GM12878 (cell line): ENCODE data around the gene PDGFC. TPM values are rescaled to one million over a fixed set of nuclear protein-coding genes. Genes with fewer than 3 reads are reported as not detected.

Source experiments
- ATAC-seq: fragments of 200-7000 bp; cut with Tn5 transposase; 3 replicates; pipeline ENCODE4 v1.9.1; 2020; ENCODE audit warnings: mild to moderate bottlenecking, moderate library complexity
- BruUV-seq: library from RNA; stranded (reverse); fragments of 400-500 nt; replicated peaks from 2 replicates; lab custom pipeline; 2021; lab: Mats Ljungman, UMichigan
- CTCF ChIA-PET: fragments of 300-600 bp; sonication (Branson Sonifier 250); formaldehyde crosslinking; extraction: SDS; loops from one replicate; lab custom pipeline; 2021; ENCODE audit warnings: inconsistent platforms; lab: Yijun Ruan, JAX
- POLR2A ChIA-PET: fragments of 350-600 bp; formaldehyde crosslinking; extraction: SDS; loops from one replicate; lab custom pipeline; 2021; ENCODE audit warnings: inconsistent platforms; lab: Charles Lee
- RAD21 ChIA-PET: fragments of 300-600 bp; sonication (Branson Sonifier 250); formaldehyde crosslinking; loops from one replicate; lab custom pipeline; 2023; ENCODE audit warnings: antibody characterized with exemption; ENCODE audit not compliant: unreplicated experiment; lab: Charles Lee
- SMC1A ChIA-PET: fragments of 300-600 bp; sonication (Branson Sonifier 250); formaldehyde crosslinking; loops from one replicate; lab custom pipeline; 2023; ENCODE audit not compliant: unreplicated experiment, uncharacterized antibody; lab: Charles Lee
- DNase-seq: peaks from one replicate; pipeline ENCODE4 v3.0.0-alpha.2; 2011; ENCODE audit warnings: low read depth, low spot score
- FAIRE-seq: peaks from 3 replicates; lab custom pipeline; 2011; peaks lifted over from hg19 to GRCh38; lab: Jason Lieb, UNC
- H2AFZ ChIP-seq: 2 replicates; pipeline ENCODE4 v1.6.0; 2011; ENCODE audit warnings: low read depth, low read length, control low read depth; ENCODE audit not compliant: control insufficient read depth
- H3K27ac ChIP-seq: 2 replicates; pipeline ENCODE4 v1.5.1; 2011; ENCODE audit warnings: control low read depth; ENCODE audit not compliant: control insufficient read depth, insufficient read depth
- H3K27me3 ChIP-seq, 2 experiments: replicated peaks in 1 of 2; 2 replicates each; pipeline versions ENCODE4 v1.6.0 to v1.6.1; 2011; ENCODE audit warnings: low read length in 1 of 2; ENCODE audit not compliant: control insufficient read depth in 2 of 2, insufficient read depth in 2 of 2
- H3K36me3 ChIP-seq, 2 experiments: 2 replicates each; pipeline ENCODE4 v1.5.1; 2011; ENCODE audit warnings: low read length in 1 of 2; ENCODE audit not compliant: control insufficient read depth in 2 of 2, insufficient read depth in 2 of 2
- H3K4me1 ChIP-seq: 2 replicates; pipeline ENCODE4 v1.6.1; 2011; ENCODE audit warnings: mild to moderate bottlenecking, low read length, moderate library complexity, mixed read lengths; ENCODE audit not compliant: control insufficient read depth, insufficient read depth
- H3K4me2 ChIP-seq: 2 replicates; pipeline ENCODE4 v1.6.0; 2011; ENCODE audit warnings: control low read depth; ENCODE audit not compliant: control insufficient read depth, insufficient read depth
- H3K4me3 ChIP-seq: fragments of 200-600 bp; sonication (generic); 2 replicates; pipeline ENCODE4 v1.5.1; 2016
- H3K79me2 ChIP-seq: 2 replicates; pipeline ENCODE4 v1.6.0; 2011; ENCODE audit warnings: low read length; ENCODE audit not compliant: control insufficient read depth, insufficient read depth
- H3K9ac ChIP-seq: 2 replicates; pipeline ENCODE4 v1.8.0; 2011; ENCODE audit warnings: low read length, control low read depth, mixed read lengths; ENCODE audit not compliant: control insufficient read depth, insufficient read depth
- H3K9me3 ChIP-seq: replicated peaks from 3 replicates; pipeline ENCODE4 v1.5.1; 2011; ENCODE audit warnings: mild to moderate bottlenecking, low read length; ENCODE audit not compliant: control insufficient read depth, insufficient read depth
- H4K20me1 ChIP-seq: 2 replicates; pipeline ENCODE4 v1.6.0; 2011; ENCODE audit not compliant: control insufficient read depth, insufficient read depth
- HDAC2 ChIP-seq: fragments of 200-600 bp; sonication (generic); IDR thresholded peaks from 2 replicates; pipeline ENCODE4 v1.6.1; 2017
- IRF4 ChIP-seq: IDR thresholded peaks from 2 replicates; pipeline ENCODE4 v1.6.1; 2011; ENCODE audit warnings: low read depth, low read length
- PBX3 ChIP-seq: IDR thresholded peaks from 2 replicates; pipeline ENCODE4 v1.6.1; 2011; ENCODE audit warnings: mild to moderate bottlenecking, low read depth, low read length, moderate library complexity; ENCODE audit not compliant: insufficient replicate concordance
- SRF ChIP-seq, 2 experiments: IDR thresholded peaks; 2 replicates each; pipeline ENCODE4 v1.6.1; 2011; ENCODE audit warnings: low read depth in 2 of 2, low read length in 2 of 2, mild to moderate bottlenecking in 1 of 2, moderate library complexity in 1 of 2
- WGBS: methylation state at CpG from one replicate; pipeline ENCODE4 v1.1.6; 2016; ENCODE audit warnings: low lambda C conversion rate; ENCODE audit not compliant: insufficient replicate concordance, insufficient coverage; ENCODE audit errors: missing lambda C conversion rate; 5-methylcytosine and 5-hydroxymethylcytosine counted together
- in situ Hi-C: fragments of 300-500 bp; cut with MboI; formaldehyde crosslinking; loops from 9 replicates; pipeline ENCODE4 v1.14.3; 2018; ENCODE audit warnings: mixed read lengths
- intact Hi-C: fragments of 100-400 bp; cut with micrococcal nuclease; formaldehyde crosslinking; loops from one replicate; pipeline ENCODE4 v1.14.2; 2022; ENCODE audit not compliant: unreplicated experiment
- polyA plus RNA-seq, 11 experiments: library from polyadenylated mRNA; depleted of rRNA in 4 of 11; unstranded in 6 of 11; stranded (reverse) in 5 of 11; fragments of >200 nt; fragmentation: Nextera tagmentation in 4 of 11; fragmentation: Illumina TruSeq in 1 of 11; extraction: Ambion mirVana in 4 of 11; extraction: Trizol in 1 of 11; gene quantifications; 1 replicate in 1 of 11; 2 replicates in 10 of 11; pipeline versions ENCODE4 v1.2.1 to v1.2.3, GENCODE V29; 2011 to 2016; ENCODE audit warnings: inconsistent platforms in 2 of 11, missing spikeins in 2 of 11, low read depth in 1 of 11
- total RNA-seq, 4 experiments: library from RNA; depleted of rRNA in 3 of 4; stranded (reverse); fragments of >200 nt in 3 of 4; fragmentation: Illumina TruSeq in 1 of 4; extraction: Trizol in 1 of 4; gene quantifications; 2 replicates each; pipeline versions ENCODE4 v1.2.1 to v1.2.3, GENCODE V29; 2013 to 2021

Gene PDGFC
- total and polyA plus RNA-seq, 10 of the 15 experiments (the other 5 are each of a cell fraction or from before 2014, with no cell fraction given) = 0.02 to 0.18 TPM; not detected in 8

GRCh38 chr4:156969101-156969500 lies 2.5 kb downstream of the PDGFC start:
- WGBS = 15% methylated on average over 3 of the region's 3 CpGs
- no TSS peak for BruUV-seq

More at GRCh38 chr4:156969101-156969500, 2.5 kb downstream of the PDGFC start:
- intact Hi-C loops = loop anchor here (2.0 to 10.0 kb wide), 4 partner anchors 284 to 1014 kb away; partner anchors contain the start of gene CTSO
- DNase-seq (no peak), ATAC-seq (no peak), FAIRE-seq (no peak)
- SMC1A ChIA-PET = interaction anchor here (1.0 to 4.1 kb wide), 11 partner anchors 12 to 1310 kb away, joined by 3 to 21 read pairs (median 3); no protein-coding TSS in a partner anchor
- no peak overlapping the region for H3K9ac ChIP-seq
- H3K27me3 ChIP-seq = peaks cover 4 to 18% of the 10 kb centered on the region in 2 experiments
- no peaks in the 10 kb centered on the region for H4K20me1 ChIP-seq
- H2AFZ ChIP-seq = no peak overlapping the region
- no peaks in the 10 kb centered on the region for H3K79me2 ChIP-seq
- CTCF ChIA-PET = interaction anchor here (0.7 to 3.3 kb wide), 25 partner anchors 9 to 1002 kb away, joined by 3 to 21 read pairs (median 5); no protein-coding TSS in a partner anchor
- in situ Hi-C loops = loop anchor here (25.0 kb wide), 1 partner anchor 1157 kb away; no protein-coding TSS in a partner anchor
- no peaks in the 10 kb centered on the region for H3K36me3 ChIP-seq
- RAD21 ChIA-PET = interaction anchor here (1.0 to 2.4 kb wide), 7 partner anchors 12 to 856 kb away, joined by 3 to 14 read pairs (median 5); no protein-coding TSS in a partner anchor
- TF ChIP-seq IRF4 = no peak
- no peak for TF ChIP-seq PBX3
- no peak for TF ChIP-seq HDAC2
- TF ChIP-seq SRF (IDR thresholded peaks at IDR 0.05; ENCODE audit: low read depth in 2 of 2, low read length in 2 of 2) = no peak
- no peak overlapping the region for H3K27ac ChIP-seq
- H3K4me2 ChIP-seq = no peak overlapping the region
- H3K9me3 ChIP-seq = no peaks in the 10 kb centered on the region; the same call in 2 of the 3 replicates
- H3K4me3 ChIP-seq = no peak overlapping the region
- POLR2A ChIA-PET = no interaction called here
- no peaks in the 10 kb centered on the region for H3K4me1 ChIP-seq
